ENCODE measurements around the gene SLC22A23.

The SLC22A23 gene

GRCh38 chr6:3352678-3353077 lies 104.2 kb downstream of the SLC22A23 start:
- no peak overlapping the region for H3K4me3 ChIP-seq (replicated peaks; ENCODE audit: low read depth, low read length)
- no peak for TF ChIP-seq CTCF (IDR thresholded peaks at IDR 0.05; ENCODE audit: low read depth, low read length, missing control alignments)
- DNase-seq (ENCODE audit: extremely low read depth, low read depth), result no peak

GRCh38 chr6:3351829-3352524 lies 104.9 kb downstream of the SLC22A23 start:
- no peak for DNase-seq (ENCODE audit: extremely low read depth, low read depth)
- no peak for TF ChIP-seq CTCF (IDR thresholded peaks at IDR 0.05; ENCODE audit: low read depth, low read length, missing control alignments)

GRCh38 chr6:3351105-3351676 lies 105.7 kb downstream of the SLC22A23 start:
- no peak for DNase-seq (ENCODE audit: extremely low read depth, low read depth)
- no peak overlapping the region for H3K4me3 ChIP-seq (replicated peaks; ENCODE audit: low read depth, low read length)
- TF ChIP-seq CTCF (IDR thresholded peaks at IDR 0.05; ENCODE audit: low read depth, low read length, missing control alignments), result no peak

More at GRCh38 chr6:3351829-3352524, 104.9 kb downstream of the SLC22A23 start:
- no peak overlapping the region for H3K4me3 ChIP-seq (replicated peaks; ENCODE audit: low read depth, low read length)

GRCh38 chr6:3350252-3350796 lies 106.5 kb downstream of the SLC22A23 start:
- no peak for TF ChIP-seq CTCF (IDR thresholded peaks at IDR 0.05; ENCODE audit: low read depth, low read length, missing control alignments)
- H3K4me3 ChIP-seq (replicated peaks; ENCODE audit: low read depth, low read length), result no peak overlapping the region
- no peak for DNase-seq (ENCODE audit: extremely low read depth, low read depth)

GRCh38 chr6:3349388-3350251 lies 107.2 kb downstream of the SLC22A23 start:
- DNase-seq (ENCODE audit: extremely low read depth, low read depth), result no peak
- H3K4me3 ChIP-seq (replicated peaks; ENCODE audit: low read depth, low read length), result no peak overlapping the region
- no peak for TF ChIP-seq CTCF (IDR thresholded peaks at IDR 0.05; ENCODE audit: low read depth, low read length, missing control alignments)

DNA sequence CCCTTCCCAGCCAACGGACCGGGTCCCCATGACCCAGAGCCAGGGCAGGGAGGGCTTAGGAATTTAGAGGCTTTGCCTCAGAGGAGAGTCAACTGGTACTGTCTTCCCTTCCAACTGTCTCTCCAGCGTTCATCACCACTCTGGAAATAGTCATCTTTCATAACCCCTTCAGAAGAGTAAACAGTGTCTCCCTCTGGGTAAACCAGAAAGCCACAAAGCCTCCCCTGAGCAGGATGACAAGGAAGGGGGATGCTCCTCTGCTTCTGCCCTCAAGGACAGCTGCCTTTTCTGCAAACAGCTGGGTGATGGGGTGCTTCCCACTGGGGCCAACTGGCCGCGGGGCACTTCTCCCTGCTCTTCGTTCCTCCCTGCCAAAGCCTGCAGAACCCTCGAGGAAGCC lies 108.0 kb downstream of the SLC22A23 start:
- no peak for DNase-seq (ENCODE audit: extremely low read depth, low read depth)
- no peak overlapping the region for H3K4me3 ChIP-seq (replicated peaks; ENCODE audit: low read depth, low read length)
- no peak for TF ChIP-seq CTCF (IDR thresholded peaks at IDR 0.05; ENCODE audit: low read depth, low read length, missing control alignments)

All from HFF-Myc (cell line).